ENCODE data around the gene AGER. TPM values are rescaled to one million over a fixed set of nuclear protein-coding genes. Genes with fewer than 3 reads are reported as not detected.

The AGER gene
- total RNA-seq, 2 experiments from 2014 or later: 15.5 to 16.4 TPM

DNA sequence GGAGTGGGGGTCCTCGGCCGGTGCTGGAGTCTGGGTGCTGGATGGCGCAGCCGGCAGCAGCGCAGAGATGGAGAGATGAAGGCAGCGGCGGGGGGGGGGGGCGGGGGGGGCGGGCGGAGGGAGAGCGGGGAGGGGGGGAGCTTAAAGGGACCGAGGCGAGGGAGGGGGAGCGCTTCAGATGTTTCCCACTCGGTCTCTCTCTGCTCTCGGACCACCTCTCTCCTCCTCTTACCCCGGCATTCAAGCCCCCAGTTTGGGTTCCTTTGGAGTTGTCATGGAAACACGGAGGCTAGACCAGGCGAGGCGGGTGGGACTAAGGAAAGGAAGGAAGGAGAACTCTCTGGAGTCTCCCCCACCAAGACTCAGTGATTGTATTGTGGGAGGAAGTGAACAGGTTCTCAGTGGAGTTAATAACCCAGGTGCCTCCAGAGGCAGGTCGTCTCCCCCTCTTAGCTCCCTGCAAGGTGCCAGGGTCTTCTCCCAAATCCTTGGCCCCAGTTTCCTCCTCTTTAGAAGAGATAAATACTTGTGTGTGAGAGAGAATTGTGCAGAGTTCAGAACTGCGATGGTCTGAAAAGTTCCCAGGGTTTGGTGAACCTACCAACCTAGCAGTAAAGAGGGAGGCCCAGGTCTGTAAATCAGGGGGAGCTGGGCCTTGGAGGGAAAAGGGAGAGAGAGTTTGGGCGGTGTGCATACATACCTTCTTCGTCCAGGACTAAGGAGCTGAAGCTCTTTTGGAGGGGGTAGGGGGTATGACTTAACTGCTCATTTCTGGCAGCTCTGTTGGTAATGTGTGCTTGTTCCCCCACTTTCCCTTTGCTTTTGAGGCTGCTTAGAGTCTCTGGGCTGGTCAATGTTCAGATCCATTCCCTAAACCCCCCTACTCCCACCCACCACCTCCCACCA lies 31.9 kb downstream of the AGER start, which contains the start of gene PRRT1:
PRRT1 (minus strand) TSS at position 77 of the 906 bp plus-strand sequence. CDS start 112 bp downstream, outside the sequence.
- Mint-ChIP-seq H3K9me3 (no peaks in the 10 kb centered on the region), H3K36me3 (ENCODE audit: low read depth) (peaks cover 6% of the 10 kb centered on the region), H3K4me3 (peak within 1 kb of the TSS; percentile 85), H3K27ac (peak within 1 kb of the TSS; percentile 97), H3K27me3 (peaks cover 22% of the 10 kb centered on the region), H3K4me1 (ENCODE audit: low read depth) (peaks cover 55% of the 10 kb centered on the region)
- ATAC-seq (no peak), DNase-seq (peak; percentile 10)
- ChIA-PET CTCF (interaction anchor here (1.2 to 2.9 kb wide), 3 partner anchors 23 to 104 kb away, joined by 6 to 8 read pairs (median 6); partner anchors contain the start of genes ATF6B and FKBPL), POLR2A (interaction anchor here (0.6 to 1.0 kb wide), 2 partner anchors 16 to 1355 kb away, joined by 3 read pairs; no protein-coding TSS in a partner anchor)
- TF ChIP-seq, protein P1, sequence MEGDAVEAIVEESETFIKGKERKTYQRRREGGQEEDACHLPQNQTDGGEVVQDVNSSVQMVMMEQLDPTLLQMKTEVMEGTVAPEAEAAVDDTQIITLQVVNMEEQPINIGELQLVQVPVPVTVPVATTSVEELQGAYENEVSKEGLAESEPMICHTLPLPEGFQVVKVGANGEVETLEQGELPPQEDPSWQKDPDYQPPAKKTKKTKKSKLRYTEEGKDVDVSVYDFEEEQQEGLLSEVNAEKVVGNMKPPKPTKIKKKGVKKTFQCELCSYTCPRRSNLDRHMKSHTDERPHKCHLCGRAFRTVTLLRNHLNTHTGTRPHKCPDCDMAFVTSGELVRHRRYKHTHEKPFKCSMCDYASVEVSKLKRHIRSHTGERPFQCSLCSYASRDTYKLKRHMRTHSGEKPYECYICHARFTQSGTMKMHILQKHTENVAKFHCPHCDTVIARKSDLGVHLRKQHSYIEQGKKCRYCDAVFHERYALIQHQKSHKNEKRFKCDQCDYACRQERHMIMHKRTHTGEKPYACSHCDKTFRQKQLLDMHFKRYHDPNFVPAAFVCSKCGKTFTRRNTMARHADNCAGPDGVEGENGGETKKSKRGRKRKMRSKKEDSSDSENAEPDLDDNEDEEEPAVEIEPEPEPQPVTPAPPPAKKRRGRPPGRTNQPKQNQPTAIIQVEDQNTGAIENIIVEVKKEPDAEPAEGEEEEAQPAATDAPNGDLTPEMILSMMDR (IDR thresholded peaks at IDR 0.05): no peak
- intact Hi-C loops (cut with micrococcal nuclease): no loop called here

DNA sequence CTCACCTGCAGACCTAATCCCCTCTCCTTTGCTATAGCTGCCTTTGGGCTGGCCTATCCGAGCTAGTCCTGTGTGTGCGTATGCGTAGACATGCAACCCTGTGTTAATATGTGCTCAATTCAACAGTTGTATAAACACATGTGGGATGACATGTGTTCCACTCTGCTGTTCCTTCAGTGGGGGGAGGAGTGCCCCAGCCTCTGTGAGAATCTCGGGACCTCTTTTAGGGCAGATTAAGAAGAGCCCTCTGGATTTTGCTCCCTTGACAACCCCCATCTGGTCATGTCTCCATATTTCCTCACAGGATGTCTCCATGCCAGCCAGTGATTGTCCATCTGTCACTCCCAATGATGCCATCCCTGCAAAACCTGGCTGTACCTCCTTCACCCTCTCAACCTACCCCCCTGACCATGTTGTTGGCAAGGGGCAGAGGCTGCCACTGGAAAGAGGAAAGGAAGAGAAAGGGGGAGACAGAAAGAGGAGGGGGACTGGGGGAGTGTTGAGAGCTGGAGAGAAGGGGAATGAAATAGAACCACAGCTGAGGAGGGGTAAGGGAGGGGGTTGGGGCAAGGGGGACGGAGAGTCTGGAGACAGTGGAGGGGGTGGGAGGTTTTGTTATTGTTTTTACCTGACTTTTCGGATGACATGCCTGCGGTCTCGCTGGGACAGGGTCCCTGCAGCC lies 32.7 kb downstream of the AGER start:
- ATAC-seq: no peak
- Mint-ChIP-seq H3K9me3 (no peaks in the 10 kb centered on the region), H3K4me1 (ENCODE audit: low read depth) (peaks cover 55% of the 10 kb centered on the region), H3K4me3 (peak overlapping the region; percentile 56), H3K27me3 (peaks cover 23% of the 10 kb centered on the region), H3K36me3 (ENCODE audit: low read depth) (peaks cover 6% of the 10 kb centered on the region), H3K27ac (no peak overlapping the region)
- POLR2A ChIA-PET: interaction anchor here (1.0 kb wide), 1 partner anchor 15 kb away, joined by 3 read pairs; no protein-coding TSS in a partner anchor
- intact Hi-C loops (cut with micrococcal nuclease): no loop called here
- TF ChIP-seq, protein P1 (IDR thresholded peaks at IDR 0.05): no peak
- peak; percentile 14 for DNase-seq
- CTCF ChIA-PET: interaction anchor here (1.0 to 2.9 kb wide), 4 partner anchors 22 to 103 kb away, joined by 4 to 8 read pairs (median 6); partner anchors contain the start of genes ATF6B and FKBPL

DNA sequence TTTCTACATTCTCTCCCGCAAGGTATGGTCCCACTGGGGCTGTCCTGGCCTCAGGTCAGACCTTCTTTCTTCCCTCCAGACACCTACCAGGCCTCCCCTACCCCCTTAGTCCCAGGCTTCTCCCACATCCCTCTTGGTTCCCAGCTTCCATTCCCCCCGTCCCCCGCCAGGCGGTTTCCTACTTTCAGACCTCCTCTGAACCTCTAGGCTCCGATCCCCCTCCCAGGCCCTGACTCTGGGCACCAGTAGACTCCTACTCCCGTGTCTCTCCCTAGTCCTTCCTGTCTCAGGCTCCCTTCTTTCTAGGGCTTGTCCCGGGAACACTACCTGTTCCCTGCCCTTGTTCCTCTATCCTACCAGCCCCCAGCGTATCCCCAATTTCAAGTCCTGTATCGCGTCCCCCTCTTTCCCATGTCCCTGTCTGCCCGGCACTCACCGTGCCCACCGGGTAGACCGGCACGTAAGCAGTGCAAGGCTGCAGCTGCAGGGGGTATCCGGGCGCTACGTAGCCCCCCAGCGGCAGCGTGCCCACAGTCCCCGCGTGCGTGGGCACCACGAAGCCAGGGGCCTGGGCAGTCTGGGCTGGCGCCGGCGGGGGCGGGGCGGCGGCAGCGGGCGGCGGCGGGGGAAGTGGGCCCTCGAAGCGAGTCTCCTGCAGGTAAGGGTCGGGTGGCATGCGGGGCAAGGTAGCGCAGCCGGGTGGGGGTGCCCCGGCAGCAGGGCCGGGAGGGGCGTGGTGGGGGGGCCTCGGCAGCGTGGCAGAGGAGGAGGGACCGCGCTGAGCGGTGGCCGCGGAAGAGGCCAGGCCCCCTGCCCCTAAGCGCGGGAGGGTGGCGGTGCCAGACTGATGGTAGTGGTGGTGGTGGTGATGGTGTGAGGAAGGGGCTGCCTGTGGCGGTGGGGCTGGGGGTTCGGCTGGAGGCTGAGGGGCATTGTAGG lies 33.9 kb downstream of the AGER start:
- ATAC-seq (no peak), DNase-seq (no peak)
- H3K36me3 Mint-ChIP-seq (ENCODE audit: low read depth): peaks cover 3% of the 10 kb centered on the region
- H3K27ac Mint-ChIP-seq: no peak overlapping the region
- ChIA-PET POLR2A (no interaction called here), CTCF (interaction anchor here (0.6 to 1.2 kb wide), 3 partner anchors 8 to 31 kb away, joined by 3 to 4 read pairs (median 3); partner anchors contain the start of gene ATF6B)
- no peaks in the 10 kb centered on the region for H3K9me3 Mint-ChIP-seq
- H3K4me1 Mint-ChIP-seq (ENCODE audit: low read depth): peaks cover 48% of the 10 kb centered on the region
- peak overlapping the region; percentile 56 for H3K4me3 Mint-ChIP-seq
- TF ChIP-seq, protein P1 (IDR thresholded peaks at IDR 0.05): no peak
- peaks cover 23% of the 10 kb centered on the region for H3K27me3 Mint-ChIP-seq
- intact Hi-C loops (cut with micrococcal nuclease): no loop called here

DNA sequence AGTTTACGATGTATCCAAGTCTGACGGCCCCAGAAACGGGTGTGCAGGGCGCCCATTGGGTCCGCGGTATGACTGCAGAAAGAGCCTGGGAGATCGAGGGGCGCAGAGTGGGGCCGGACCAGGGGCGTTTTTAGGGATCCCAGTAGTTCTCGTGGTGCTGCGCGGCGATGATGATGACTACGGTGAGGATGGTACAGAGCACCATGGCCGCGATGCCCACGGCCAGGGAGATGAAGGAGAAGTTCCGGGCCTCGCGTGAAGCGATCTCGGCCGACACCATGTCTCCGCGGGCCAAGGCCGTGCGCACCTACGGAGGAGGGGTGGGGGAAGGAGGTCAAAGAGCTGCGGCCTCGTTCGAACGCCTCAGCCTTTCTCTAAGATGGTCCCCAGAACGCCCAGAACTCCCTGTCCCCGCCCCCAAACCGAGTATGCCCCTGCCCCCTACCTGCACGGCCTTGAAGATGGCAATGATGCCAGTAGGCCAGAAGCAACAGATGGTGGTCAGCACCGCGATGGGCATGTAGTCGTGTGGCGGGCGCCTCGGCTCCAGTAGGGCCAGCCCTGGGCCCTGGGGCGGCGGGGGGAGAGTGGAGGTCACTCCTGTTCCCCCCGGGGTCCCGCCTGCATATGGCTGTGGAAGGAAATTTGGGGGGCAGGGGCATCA lies 34.8 kb downstream of the AGER start:
- Mint-ChIP-seq H3K36me3 (ENCODE audit: low read depth) (peaks cover 3% of the 10 kb centered on the region), H3K27ac (peak overlapping the region; percentile 63), H3K4me3 (peak overlapping the region; percentile 78), H3K9me3 (no peaks in the 10 kb centered on the region), H3K4me1 (ENCODE audit: low read depth) (peaks cover 44% of the 10 kb centered on the region), H3K27me3 (peaks cover 23% of the 10 kb centered on the region)
- ATAC-seq (peak; percentile 10), DNase-seq (peak; percentile 26)
- intact Hi-C loops (cut with micrococcal nuclease): no loop called here
- ChIA-PET CTCF (interaction anchor here (0.6 to 3.7 kb wide), 6 partner anchors 9 to 264 kb away, joined by 3 to 21 read pairs (median 4); partner anchors contain the start of gene ATF6B), POLR2A (no interaction called here)
- TF ChIP-seq, protein P1 (IDR thresholded peaks at IDR 0.05): no peak

Measured in activated CD8-positive, alpha-beta T cell treated with anti-CD3 and anti-CD28 coated beads for 36 hours (primary cell).